ENCODE data around the gene CERT1. TPM values are rescaled to one million over a fixed set of nuclear protein-coding genes. Genes with fewer than 3 reads are reported as not detected.

Gene CERT1
- total RNA-seq, 1 experiment from 2014 or later = 30.0 TPM

DNA sequence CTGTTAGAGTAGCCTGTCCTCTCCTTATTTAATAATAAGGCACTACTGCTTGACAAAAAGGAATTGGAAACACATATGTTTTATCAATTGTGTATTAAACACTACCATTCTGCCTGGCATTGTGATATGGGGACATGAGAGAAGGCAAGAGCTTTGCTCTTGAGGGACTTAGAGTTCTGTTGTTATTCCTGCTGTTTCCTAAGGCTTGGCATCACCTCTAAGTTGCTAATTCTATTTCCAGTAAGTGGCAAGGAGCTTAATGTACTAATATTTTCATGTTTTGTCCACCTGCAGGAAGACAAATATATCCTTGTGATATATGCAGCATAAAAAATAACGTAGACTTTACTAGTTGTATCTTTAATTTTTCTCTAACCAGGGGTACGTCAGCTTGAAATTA lies 161.8 kb downstream of the CERT1 start:
- intact Hi-C loops (cut with micrococcal nuclease; ENCODE audit: unreplicated experiment) = no loop called here
- no TSS peak for BruUV-seq (replicated peaks)
- H3K27ac ChIP-seq (ENCODE audit: low read depth, low read length, poor library complexity, severe bottlenecking) = no peak overlapping the region
- H3K36me3 ChIP-seq (ENCODE audit: insufficient read depth, low read length, poor library complexity, severe bottlenecking) = peaks cover 99% of the 10 kb centered on the region
- CTCF ChIA-PET = no interaction called here
- no peaks in the 10 kb centered on the region for H3K4me1 ChIP-seq (ENCODE audit: insufficient read depth, low read length, poor library complexity, severe bottlenecking)
- H3K9me3 ChIP-seq (ENCODE audit: low read depth, low read length, poor library complexity, severe bottlenecking) = no peaks in the 10 kb centered on the region
- POLR2A ChIA-PET (ENCODE audit: low non-redundant PET) = interaction anchor here (0.6 kb wide), 1 partner anchor 51 kb away, joined by 3 read pairs; no protein-coding TSS in a partner anchor
- DNase-seq (ENCODE audit: low spot score) = no peak
- H3K4me3 ChIP-seq (ENCODE audit: low read depth, low read length, poor library complexity, severe bottlenecking) = no peak overlapping the region
- TF ChIP-seq, protein P1, sequence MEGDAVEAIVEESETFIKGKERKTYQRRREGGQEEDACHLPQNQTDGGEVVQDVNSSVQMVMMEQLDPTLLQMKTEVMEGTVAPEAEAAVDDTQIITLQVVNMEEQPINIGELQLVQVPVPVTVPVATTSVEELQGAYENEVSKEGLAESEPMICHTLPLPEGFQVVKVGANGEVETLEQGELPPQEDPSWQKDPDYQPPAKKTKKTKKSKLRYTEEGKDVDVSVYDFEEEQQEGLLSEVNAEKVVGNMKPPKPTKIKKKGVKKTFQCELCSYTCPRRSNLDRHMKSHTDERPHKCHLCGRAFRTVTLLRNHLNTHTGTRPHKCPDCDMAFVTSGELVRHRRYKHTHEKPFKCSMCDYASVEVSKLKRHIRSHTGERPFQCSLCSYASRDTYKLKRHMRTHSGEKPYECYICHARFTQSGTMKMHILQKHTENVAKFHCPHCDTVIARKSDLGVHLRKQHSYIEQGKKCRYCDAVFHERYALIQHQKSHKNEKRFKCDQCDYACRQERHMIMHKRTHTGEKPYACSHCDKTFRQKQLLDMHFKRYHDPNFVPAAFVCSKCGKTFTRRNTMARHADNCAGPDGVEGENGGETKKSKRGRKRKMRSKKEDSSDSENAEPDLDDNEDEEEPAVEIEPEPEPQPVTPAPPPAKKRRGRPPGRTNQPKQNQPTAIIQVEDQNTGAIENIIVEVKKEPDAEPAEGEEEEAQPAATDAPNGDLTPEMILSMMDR (conservative IDR thresholded peaks at IDR 0.05; ENCODE audit: low read depth, low read length) = no peak
- TF ChIP-seq EZH2 (IDR thresholded peaks at IDR 0.05; ENCODE audit: borderline replicate concordance, low read depth, low read length, poor library complexity, severe bottlenecking) = no peak
- H3K27me3 ChIP-seq (replicated peaks; ENCODE audit: insufficient read depth, low read depth, low read length, poor library complexity) = no peaks in the 10 kb centered on the region

DNA sequence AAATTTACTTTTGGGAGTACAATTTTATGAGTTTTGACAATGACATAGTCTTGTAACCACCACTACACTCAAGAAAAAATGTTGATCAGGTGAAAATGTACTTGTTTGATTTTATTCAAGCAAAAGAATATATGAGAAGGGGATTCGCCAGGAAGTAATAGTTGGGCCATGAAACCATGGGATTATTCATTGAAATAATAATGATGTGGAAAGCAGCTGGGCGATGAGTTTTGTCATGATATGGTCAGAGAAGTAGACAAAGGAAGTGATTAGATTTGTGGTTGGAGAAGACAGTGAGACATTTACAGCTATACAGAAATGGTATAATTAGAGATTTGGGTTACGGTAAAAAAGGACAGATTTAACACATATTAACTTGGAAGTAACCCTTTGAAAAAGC lies 163.2 kb downstream of the CERT1 start:
- BruUV-seq (replicated peaks) = no TSS peak
- H3K4me3 ChIP-seq (ENCODE audit: low read depth, low read length, poor library complexity, severe bottlenecking) = no peak overlapping the region
- no peaks in the 10 kb centered on the region for H3K9me3 ChIP-seq (ENCODE audit: low read depth, low read length, poor library complexity, severe bottlenecking)
- TF ChIP-seq, protein P1 (conservative IDR thresholded peaks at IDR 0.05; ENCODE audit: low read depth, low read length) = no peak
- no peak for TF ChIP-seq EZH2 (IDR thresholded peaks at IDR 0.05; ENCODE audit: borderline replicate concordance, low read depth, low read length, poor library complexity, severe bottlenecking)
- ChIA-PET CTCF (no interaction called here), POLR2A (ENCODE audit: low non-redundant PET) (no interaction called here)
- H3K4me1 ChIP-seq (ENCODE audit: insufficient read depth, low read length, poor library complexity, severe bottlenecking) = no peaks in the 10 kb centered on the region
- no peak overlapping the region for H3K27ac ChIP-seq (ENCODE audit: low read depth, low read length, poor library complexity, severe bottlenecking)
- no peaks in the 10 kb centered on the region for H3K27me3 ChIP-seq (replicated peaks; ENCODE audit: insufficient read depth, low read depth, low read length, poor library complexity)
- H3K36me3 ChIP-seq (ENCODE audit: insufficient read depth, low read length, poor library complexity, severe bottlenecking) = peaks cover 100% of the 10 kb centered on the region
- intact Hi-C loops (cut with micrococcal nuclease; ENCODE audit: unreplicated experiment) = no loop called here
- DNase-seq (ENCODE audit: low spot score) = no peak

DNA sequence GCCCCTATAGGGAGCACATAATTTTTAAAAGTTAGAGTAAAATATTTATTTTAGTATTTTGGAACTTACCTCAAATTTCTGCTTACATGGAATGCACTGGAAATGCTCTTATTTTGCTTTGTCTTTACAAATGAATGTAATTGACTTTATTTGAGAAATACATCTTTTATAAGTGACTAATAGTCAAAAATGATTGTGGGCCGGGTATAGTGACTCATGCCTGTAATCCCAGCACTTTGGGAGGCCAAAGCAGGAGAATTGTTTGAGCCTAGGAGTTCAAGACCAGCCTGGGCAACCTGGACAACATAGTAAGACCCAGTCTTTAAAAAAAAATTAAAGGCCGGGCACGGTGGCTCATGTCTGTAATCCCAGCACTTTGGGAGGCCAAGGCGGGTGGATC lies 168.6 kb downstream of the CERT1 start:
- BruUV-seq (replicated peaks) = no TSS peak
- Histone ChIP-seq H3K36me3 (ENCODE audit: insufficient read depth, low read length, poor library complexity, severe bottlenecking) (peaks cover 68% of the 10 kb centered on the region), H3K4me1 (ENCODE audit: insufficient read depth, low read length, poor library complexity, severe bottlenecking) (peaks cover 21% of the 10 kb centered on the region), H3K9me3 (ENCODE audit: low read depth, low read length, poor library complexity, severe bottlenecking) (no peaks in the 10 kb centered on the region), H3K27me3 (replicated peaks; ENCODE audit: insufficient read depth, low read depth, low read length, poor library complexity) (no peaks in the 10 kb centered on the region), H3K4me3 (ENCODE audit: low read depth, low read length, poor library complexity, severe bottlenecking) (no peak overlapping the region), H3K27ac (ENCODE audit: low read depth, low read length, poor library complexity, severe bottlenecking) (no peak overlapping the region)
- intact Hi-C loops (cut with micrococcal nuclease; ENCODE audit: unreplicated experiment) = no loop called here
- ChIA-PET POLR2A (ENCODE audit: low non-redundant PET) (no interaction called here), CTCF (no interaction called here)
- TF ChIP-seq, protein P1 (conservative IDR thresholded peaks at IDR 0.05; ENCODE audit: low read depth, low read length) = no peak
- TF ChIP-seq EZH2 (IDR thresholded peaks at IDR 0.05; ENCODE audit: borderline replicate concordance, low read depth, low read length, poor library complexity, severe bottlenecking) = no peak
- DNase-seq (ENCODE audit: low spot score) = no peak
